ENCODE results near the gene CA9.
"Not testable (repeated sequence)": the region's sequence is repeated elsewhere in the genome, so short reads cannot be mapped to it uniquely, and the experiment has no call there.

CA9 gene

DNA sequence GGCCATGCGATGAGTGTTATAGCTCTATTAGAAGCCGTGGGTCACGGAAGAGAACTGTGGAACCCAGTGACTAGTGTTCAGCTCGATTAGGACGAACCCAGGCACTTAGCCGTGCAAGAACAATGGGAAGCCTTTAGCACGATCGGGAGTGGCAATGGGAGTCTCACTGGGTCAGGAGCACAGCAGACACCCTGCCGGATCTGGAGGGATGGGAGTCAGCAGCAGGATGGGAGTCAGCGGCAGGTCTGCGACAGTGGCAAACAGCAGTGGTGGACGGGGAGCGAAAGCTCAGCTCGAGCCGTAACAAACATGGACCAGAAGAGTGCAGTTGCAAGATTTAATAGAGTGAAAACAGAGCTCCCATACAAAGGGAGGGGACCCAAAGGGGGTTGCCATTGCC lies 33.3 kb upstream of the CA9 start:
- H3K9me3 ChIP-seq (ENCODE audit: control insufficient read depth, low read depth, low read length); H3K27ac ChIP-seq (ENCODE audit: low read length): not testable (repeated sequence)

DNA sequence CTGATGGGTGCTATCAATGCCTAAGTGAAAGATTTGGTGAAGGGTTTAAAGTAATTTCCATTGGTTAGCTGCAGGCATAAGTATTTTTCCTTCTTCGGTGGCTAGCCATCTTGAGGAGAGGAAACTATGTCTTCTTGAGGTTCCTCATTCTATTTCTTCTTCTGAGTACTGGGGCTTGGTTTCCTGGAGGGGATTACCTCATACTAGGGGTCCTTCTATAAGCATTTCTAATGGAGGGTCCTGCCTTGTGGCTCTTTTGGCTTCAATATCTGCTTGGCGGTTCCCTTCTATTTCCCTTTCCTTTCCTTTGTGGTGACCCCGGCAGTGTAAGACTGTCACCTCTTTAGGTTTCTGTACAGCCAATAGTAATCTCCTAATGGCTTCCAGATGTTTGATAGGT lies 32.2 kb upstream of the CA9 start:
- H3K9ac ChIP-seq (ENCODE audit: low read length); H3K9me3 ChIP-seq (ENCODE audit: control insufficient read depth, low read depth, low read length); H3K27ac ChIP-seq (ENCODE audit: low read length); H3K4me1 ChIP-seq (ENCODE audit: control insufficient read depth, low read depth, low read length); H3K4me3 ChIP-seq (ENCODE audit: low read length); H3K36me3 ChIP-seq (ENCODE audit: control insufficient read depth, low read depth, low read length); H3K27me3 ChIP-seq (ENCODE audit: control insufficient read depth, insufficient read depth, low read length): not testable (repeated sequence)

More for the DNA sequence above, 33.3 kb upstream of the CA9 start:
- H3K4me3 ChIP-seq (ENCODE audit: low read length); H3K36me3 ChIP-seq (ENCODE audit: control insufficient read depth, low read depth, low read length); H3K9ac ChIP-seq (ENCODE audit: low read length); H3K4me1 ChIP-seq (ENCODE audit: control insufficient read depth, low read depth, low read length); H3K27me3 ChIP-seq (ENCODE audit: control insufficient read depth, insufficient read depth, low read length): not testable (repeated sequence)

DNA sequence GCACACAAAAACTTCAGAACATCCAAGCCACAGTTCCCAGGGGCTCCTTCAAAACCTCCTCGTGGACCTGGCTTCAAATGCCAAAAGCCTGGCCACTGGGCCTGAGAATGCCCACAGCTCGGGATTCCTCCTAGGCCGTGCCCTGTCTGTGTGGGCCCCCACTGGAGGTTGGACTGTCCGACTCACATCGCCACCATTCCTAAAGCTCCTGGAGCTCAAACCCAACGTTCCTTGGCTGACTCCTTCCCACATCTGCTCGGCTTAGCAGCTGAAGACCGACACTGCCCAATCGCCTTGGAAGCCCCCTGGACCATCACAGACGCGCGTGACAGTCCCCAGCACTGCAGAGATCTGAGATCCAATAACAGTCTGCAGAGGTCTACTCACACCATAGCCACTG lies 30.7 kb upstream of the CA9 start:
- Histone ChIP-seq H3K4me3 (ENCODE audit: low read length) (no peak overlapping the region), H3K27ac (ENCODE audit: low read length) (no peak overlapping the region), H3K4me1 (ENCODE audit: control insufficient read depth, low read depth, low read length) (peaks cover 4% of the 10 kb centered on the region), H3K36me3 (ENCODE audit: control insufficient read depth, low read depth, low read length) (no peaks in the 10 kb centered on the region), H3K9ac (ENCODE audit: low read length) (no peak overlapping the region), H3K9me3 (ENCODE audit: control insufficient read depth, low read depth, low read length) (no peaks in the 10 kb centered on the region), H3K27me3 (ENCODE audit: control insufficient read depth, insufficient read depth, low read length) (peaks cover 4% of the 10 kb centered on the region)

DNA sequence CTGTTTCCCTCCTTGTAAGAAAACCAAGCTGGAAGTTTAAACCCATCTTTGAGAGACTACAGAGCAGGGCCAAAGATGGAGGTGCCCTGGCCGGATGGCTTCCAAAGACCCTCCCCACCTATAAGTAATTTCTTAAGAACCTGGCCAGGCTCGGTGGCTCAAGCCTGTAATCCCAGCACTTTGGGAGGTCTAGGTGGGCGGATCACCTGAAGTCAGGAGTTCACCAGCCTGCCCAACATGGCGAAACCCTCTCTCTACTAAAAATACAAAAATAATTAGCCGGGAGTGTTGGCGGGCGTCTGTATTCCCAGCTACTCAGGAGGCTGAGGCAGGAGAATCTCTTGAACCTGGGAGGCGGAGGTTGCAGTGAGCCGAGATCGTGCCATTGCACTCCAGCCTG lies 28.0 kb upstream of the CA9 start:
- H3K4me1 ChIP-seq (ENCODE audit: control insufficient read depth, low read depth, low read length): peaks cover 12% of the 10 kb centered on the region
- peak overlapping the region; percentile 43 for H3K9ac ChIP-seq (ENCODE audit: low read length)
- H3K9me3 ChIP-seq (ENCODE audit: control insufficient read depth, low read depth, low read length); H3K27me3 ChIP-seq (ENCODE audit: control insufficient read depth, insufficient read depth, low read length); H3K36me3 ChIP-seq (ENCODE audit: control insufficient read depth, low read depth, low read length); H3K27ac ChIP-seq (ENCODE audit: low read length): not testable (repeated sequence)
- H3K4me3 ChIP-seq (ENCODE audit: low read length): peak overlapping the region; percentile 90

DNA sequence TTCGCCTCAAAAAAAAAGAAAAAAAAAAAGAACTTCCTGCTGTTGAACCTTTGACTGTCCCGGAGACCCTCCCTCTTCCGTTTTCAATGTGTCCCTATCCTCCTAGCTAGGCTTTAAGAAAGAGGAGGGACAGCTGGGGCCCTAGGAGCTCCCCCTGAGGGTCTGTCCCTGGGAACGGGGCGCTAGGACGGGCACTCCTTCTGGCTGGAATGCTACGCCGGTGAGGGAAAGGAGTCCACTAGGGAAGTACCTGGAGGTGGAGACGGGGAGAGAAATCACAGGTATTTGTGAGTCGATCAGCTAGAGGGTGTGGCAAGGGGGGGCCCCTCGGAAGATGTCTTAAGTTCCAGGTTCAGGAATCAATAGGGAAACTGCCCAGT lies 27.6 kb upstream of the CA9 start:
- H3K9ac ChIP-seq (ENCODE audit: low read length): peak overlapping the region; percentile 43
- H3K9me3 ChIP-seq (ENCODE audit: control insufficient read depth, low read depth, low read length): no peaks in the 10 kb centered on the region
- peaks cover 16% of the 10 kb centered on the region for H3K4me1 ChIP-seq (ENCODE audit: control insufficient read depth, low read depth, low read length)
- H3K27ac ChIP-seq (ENCODE audit: low read length): no peak overlapping the region
- H3K36me3 ChIP-seq (ENCODE audit: control insufficient read depth, low read depth, low read length): no peaks in the 10 kb centered on the region
- H3K4me3 ChIP-seq (ENCODE audit: low read length): peak overlapping the region; percentile 90
- peaks cover 4% of the 10 kb centered on the region for H3K27me3 ChIP-seq (ENCODE audit: control insufficient read depth, insufficient read depth, low read length)

DNA sequence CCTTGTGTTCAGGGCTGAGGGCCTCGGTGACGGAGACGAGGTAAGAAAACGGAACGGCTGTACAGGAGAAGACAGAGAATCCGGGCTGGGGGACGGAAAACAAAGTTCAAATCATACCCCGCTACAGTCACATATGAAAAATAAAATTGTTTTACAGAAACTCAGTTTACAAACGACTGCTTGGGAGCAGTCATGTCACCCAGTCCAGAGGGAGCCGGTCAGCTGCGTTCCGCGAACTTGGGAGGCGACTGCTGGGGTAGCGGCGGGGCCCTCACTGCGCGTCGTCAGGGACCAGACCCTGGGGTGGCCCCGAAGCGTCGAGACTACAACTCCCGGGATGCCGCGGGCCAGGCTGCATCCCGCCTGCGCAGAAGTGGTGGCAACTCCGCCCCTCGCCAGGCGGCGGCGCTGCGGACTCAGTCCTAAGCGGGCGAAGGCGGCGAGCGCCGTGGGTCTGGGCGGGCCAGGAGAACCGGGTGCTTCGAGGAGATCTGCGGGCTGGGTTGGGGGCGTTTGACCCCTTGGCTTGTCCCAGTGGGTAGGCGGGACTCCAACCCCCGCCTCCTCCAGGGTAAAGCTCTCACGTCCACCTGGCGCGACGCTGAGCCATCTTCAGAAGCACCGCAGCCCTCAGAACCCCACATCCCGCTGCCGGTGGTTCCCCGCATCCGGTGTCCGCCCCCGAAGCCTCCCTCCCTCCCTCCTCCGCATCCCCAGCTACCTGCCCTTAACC lies 27.0 kb upstream of the CA9 start:
- no peak overlapping the region for H3K27ac ChIP-seq (ENCODE audit: low read length)
- peaks cover 19% of the 10 kb centered on the region for H3K4me1 ChIP-seq (ENCODE audit: control insufficient read depth, low read depth, low read length)

DNA sequence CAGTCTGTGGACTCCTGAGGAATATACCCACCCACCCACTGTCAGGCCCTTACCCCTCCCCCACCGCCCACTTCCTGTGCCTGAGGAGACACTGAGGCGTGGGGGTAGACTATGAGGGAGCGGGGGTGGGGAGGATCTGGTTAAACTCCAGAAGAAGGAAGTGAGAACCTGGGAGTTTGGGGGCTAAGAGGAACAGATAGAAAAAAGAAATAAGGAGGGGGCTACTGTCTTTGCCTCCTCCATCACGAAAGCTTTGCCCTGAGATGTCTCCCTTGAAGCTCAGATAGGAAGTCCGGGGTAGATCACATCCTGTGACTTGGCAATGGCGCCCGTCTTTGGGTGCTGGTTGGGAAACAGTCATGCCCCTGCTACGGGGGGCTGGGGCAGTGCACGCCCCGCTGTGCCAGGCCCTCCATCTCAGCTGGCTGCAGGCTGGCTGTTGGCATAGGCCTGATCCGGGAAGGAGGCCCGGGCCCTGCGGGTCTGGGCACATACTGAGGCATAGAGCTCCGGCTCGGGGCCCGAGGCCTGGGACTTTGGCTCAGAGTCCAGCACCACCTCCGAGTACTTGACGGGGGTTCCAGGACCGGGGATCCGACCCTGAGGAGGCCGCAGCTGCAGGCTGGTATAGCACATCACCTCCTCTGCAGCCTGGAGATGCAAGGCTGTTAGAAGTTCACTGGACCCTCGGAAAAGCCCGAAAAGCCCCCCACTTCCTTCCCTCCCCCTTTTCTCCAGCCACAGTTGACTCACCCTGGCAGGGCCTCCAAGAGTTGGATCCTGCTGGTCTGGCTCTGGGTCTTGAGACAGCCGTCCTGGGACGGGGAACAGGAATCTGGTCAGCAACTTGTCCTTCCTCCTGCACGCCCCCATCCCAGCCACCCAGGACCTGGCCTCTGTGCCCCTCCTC lies 24.0 kb upstream of the CA9 start:
- Histone ChIP-seq H3K36me3 (ENCODE audit: control insufficient read depth, low read depth, low read length) (no peaks in the 10 kb centered on the region), H3K9me3 (ENCODE audit: control insufficient read depth, low read depth, low read length) (no peaks in the 10 kb centered on the region), H3K27ac (ENCODE audit: low read length) (no peak overlapping the region), H3K4me3 (ENCODE audit: low read length) (no peak overlapping the region), H3K4me1 (ENCODE audit: control insufficient read depth, low read depth, low read length) (peaks cover 19% of the 10 kb centered on the region), H3K9ac (ENCODE audit: low read length) (no peak overlapping the region), H3K27me3 (ENCODE audit: control insufficient read depth, insufficient read depth, low read length) (peaks cover 4% of the 10 kb centered on the region)

More for the DNA sequence above, 27.0 kb upstream of the CA9 start:
- Histone ChIP-seq H3K36me3 (ENCODE audit: control insufficient read depth, low read depth, low read length) (no peaks in the 10 kb centered on the region), H3K9me3 (ENCODE audit: control insufficient read depth, low read depth, low read length) (no peaks in the 10 kb centered on the region), H3K4me3 (ENCODE audit: low read length) (peak overlapping the region; percentile 90), H3K27me3 (ENCODE audit: control insufficient read depth, insufficient read depth, low read length) (peaks cover 4% of the 10 kb centered on the region), H3K9ac (ENCODE audit: low read length) (peak overlapping the region; percentile 43)

DNA sequence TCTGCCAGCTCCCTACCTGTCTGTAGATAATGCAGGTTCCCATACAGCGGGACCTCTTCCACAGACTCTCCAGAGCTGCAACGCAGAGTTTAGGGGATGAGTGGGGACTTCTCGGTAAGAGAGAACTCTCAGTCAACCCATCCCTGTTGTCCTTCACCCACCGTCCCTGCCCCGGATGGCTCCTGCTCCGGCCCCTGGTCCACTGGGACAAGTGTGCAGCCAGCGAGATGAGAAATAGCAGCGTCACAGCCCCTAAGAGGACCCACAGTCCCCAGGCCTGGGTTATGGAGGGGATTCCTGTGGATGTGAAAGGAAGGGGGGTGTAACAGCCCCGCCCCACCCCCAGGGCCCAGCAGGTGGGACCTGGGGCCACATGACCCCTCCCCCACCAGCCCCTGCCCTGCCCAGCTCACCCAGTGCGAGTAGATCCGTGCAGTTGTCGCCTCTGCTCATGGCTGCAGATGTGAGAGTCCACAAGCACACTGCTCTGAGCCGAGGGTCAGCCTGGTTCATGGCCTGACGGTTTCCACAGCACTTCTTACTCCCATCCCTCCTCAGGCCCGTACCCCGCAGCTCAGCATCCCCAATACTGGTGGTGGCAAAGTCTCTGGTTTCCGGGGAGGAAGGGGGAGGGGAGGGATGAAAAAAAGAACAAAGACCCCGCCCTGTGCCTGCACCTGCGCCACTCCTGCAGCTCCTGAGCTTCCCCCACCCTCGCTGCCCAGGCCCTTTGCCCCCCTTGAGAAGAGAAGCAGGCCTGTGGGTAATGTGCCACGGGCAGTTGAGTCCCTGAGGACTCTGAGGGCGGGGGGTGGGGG lies 23.2 kb upstream of the CA9 start, which contains the start of gene SIT1:
Gene SIT1 (minus strand): TSS at position 591 of the 818 bp plus-strand sequence. CDS start 78 bp downstream, at position 513.
- no peak within 1 kb of the TSS for H3K9ac ChIP-seq (ENCODE audit: low read length)
- H3K27ac ChIP-seq (ENCODE audit: low read length): no peak within 1 kb of the TSS
- peaks cover 4% of the 10 kb centered on the region for H3K27me3 ChIP-seq (ENCODE audit: control insufficient read depth, insufficient read depth, low read length)
- peaks cover 19% of the 10 kb centered on the region for H3K4me1 ChIP-seq (ENCODE audit: control insufficient read depth, low read depth, low read length)
- H3K4me3 ChIP-seq (ENCODE audit: low read length): peak within 1 kb of the TSS; percentile 31
- H3K36me3 ChIP-seq (ENCODE audit: control insufficient read depth, low read depth, low read length): no peaks in the 10 kb centered on the region
- no peaks in the 10 kb centered on the region for H3K9me3 ChIP-seq (ENCODE audit: control insufficient read depth, low read depth, low read length)

DNA sequence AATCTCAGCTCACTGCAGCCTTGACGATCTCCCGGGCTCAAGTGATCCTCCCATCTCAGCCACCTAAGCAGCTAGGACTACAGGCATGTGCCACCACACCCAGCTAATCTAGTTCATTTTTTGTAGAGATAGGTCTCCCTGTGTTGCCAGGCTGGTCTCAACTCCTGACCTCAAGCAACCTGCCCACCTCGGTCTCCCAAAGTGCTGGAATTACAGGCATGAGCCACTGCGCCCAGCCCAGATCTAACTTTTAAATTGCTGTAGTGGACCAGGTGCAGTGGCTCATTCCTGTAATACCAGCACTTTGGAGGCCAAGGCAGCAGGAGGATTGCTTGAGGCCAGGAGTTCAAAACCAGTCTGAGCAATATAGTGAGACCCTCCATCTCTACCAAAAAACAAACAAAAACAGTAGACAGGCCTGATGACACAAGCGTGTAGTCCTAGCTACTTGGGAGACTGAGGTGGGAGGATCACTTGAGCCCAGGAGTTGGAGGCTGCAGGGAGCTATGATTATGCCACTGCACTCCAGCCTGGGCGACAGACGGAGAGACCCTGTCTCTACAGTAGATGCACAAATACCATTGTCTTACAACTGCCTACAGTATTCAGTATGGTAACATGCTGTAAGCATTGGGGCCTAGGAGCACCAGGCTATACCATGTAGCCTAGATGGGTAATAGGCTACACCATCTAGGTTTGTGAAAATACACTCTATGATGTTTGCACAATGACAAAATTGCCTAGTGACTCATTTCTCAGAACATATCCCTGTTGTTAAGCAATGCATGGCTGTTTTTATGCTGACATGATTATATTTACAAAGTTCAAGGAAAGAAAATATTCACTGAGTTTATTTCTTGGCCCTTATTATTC lies 21.5 kb upstream of the CA9 start:
- Histone ChIP-seq H3K27ac (ENCODE audit: low read length) (no peak overlapping the region), H3K9ac (ENCODE audit: low read length) (no peak overlapping the region), H3K27me3 (ENCODE audit: control insufficient read depth, insufficient read depth, low read length) (peaks cover 17% of the 10 kb centered on the region), H3K4me3 (ENCODE audit: low read length) (no peak overlapping the region), H3K36me3 (ENCODE audit: control insufficient read depth, low read depth, low read length) (no peaks in the 10 kb centered on the region), H3K9me3 (ENCODE audit: control insufficient read depth, low read depth, low read length) (no peaks in the 10 kb centered on the region), H3K4me1 (ENCODE audit: control insufficient read depth, low read depth, low read length) (peaks cover 22% of the 10 kb centered on the region)

DNA sequence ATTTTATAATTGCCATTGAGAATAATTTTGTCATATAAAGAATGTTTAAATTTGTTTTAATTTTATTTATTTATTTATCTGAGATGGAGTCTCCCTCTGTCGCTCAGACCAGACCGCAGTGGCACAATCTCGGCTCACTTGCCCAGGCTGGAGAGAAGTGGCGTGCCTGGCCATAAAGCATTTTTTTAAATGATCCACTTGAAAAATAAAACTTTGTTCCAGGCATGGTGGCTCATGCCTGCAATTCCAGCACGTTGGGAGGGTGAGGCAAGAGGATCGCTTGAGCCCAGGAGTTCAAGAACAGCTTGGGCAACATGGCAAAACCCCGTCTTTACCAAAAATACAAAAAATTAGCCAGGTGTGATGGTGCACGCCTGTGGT lies 20.9 kb upstream of the CA9 start:
- Histone ChIP-seq H3K4me3 (ENCODE audit: low read length) (no peak overlapping the region), H3K27me3 (ENCODE audit: control insufficient read depth, insufficient read depth, low read length) (peaks cover 13% of the 10 kb centered on the region), H3K9me3 (ENCODE audit: control insufficient read depth, low read depth, low read length) (no peaks in the 10 kb centered on the region), H3K27ac (ENCODE audit: low read length) (no peak overlapping the region), H3K4me1 (ENCODE audit: control insufficient read depth, low read depth, low read length) (peaks cover 19% of the 10 kb centered on the region), H3K9ac (ENCODE audit: low read length) (no peak overlapping the region), H3K36me3 (ENCODE audit: control insufficient read depth, low read depth, low read length) (no peaks in the 10 kb centered on the region)
